Renal cortical epithelial cell (primary cell): Measurements from ENCODE around the gene RPGRIP1. TPM values are rescaled to one million over a fixed set of nuclear protein-coding genes. Genes with fewer than 3 reads are reported as not detected.
A peak's percentile ranks its signal among the peaks of the same experiment; 100 is the strongest.
"Not testable (repeated sequence)": the region's sequence is repeated elsewhere in the genome, so short reads cannot be mapped to it uniquely, and the experiment has no call there.

Experiments used
- DNase-seq: peaks from one replicate; pipeline ENCODE4 v3.0.0-alpha.2; 2011; ENCODE audit warnings: low read depth
- total RNA-seq: library from RNA; depleted of rRNA; stranded (reverse); fragments of >200 nt; gene quantifications from 2 replicates; pipeline ENCODE4 v1.2.3, GENCODE V29; 2014

The RPGRIP1 gene
- total RNA-seq, 1 donor from 2014 or later, result 0.05 TPM

DNA sequence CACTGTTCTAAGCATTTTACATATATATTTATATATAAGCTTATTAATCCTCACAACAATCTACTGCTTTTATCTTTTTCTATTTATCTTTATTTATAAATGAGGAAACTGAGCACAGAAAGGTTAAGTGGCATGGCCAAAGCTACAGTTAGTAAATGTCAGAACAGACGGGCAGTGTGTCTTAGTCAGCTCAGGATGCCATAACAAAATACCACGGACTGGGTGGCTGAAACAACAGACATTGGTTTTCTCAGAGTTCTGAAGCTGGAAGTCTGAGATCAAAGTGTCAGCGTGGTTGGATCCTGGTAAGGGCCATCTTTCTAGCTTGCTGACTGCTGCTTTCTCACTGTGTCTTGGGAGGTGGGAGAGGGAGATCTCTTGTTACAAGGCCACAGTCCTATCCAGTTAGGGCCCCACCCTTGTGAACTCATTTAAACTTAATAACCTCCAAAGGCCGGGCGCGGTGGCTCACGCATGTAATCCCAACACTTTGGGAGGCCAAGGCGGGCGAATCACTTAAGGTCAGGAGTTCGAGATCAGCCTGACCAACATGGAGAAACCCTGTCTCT, 19.8 kb downstream of the RPGRIP1 start:
- no peak for DNase-seq

- no peak for DNase-seq
Observed at GRCh38 chr14:21300892-21301291, 21.0 kb downstream of the RPGRIP1 start.

DNA sequence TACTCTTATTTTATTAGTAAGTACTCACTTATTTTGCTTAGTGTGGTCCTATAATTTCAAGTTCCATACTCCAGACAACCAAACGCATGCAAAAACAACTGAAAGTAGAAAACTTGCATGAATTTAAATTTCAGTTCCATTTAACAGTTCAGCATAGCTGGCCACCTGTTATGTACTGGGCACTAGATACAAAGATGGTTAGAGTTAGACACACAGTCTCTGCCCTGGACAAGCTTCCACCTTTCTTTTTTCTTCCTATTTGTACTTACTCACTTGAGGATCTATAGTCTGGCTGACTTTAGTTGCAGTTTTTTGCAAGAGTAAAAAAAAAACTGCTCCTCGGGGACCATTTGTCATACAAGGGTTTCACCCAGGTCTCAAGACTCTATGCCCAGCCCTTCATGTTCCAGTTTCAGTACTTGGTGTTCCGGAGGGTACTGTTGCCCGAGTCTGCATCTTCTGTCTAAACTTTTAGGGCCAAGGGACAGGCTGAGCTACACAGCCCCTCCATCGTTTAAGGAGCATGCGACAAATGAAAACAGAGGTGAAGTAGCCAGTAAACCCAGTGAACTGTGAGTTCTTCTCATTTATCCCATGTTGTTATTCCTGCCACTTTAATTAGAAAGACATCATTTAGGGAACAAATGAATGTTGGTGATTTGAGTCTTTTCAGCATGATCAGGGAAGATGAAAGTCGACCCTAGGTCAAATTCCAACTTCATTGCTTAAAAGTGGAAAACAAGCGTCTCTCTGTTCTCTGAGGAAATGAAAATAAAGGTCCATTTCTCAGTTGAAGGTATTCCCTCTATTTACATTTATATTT, 22.3 kb downstream of the RPGRIP1 start:
- no peak for DNase-seq

- not testable (repeated sequence) for DNase-seq
Observed at GRCh38 chr14:21302836-21303140, 22.9 kb downstream of the RPGRIP1 start.

GRCh38 chr14:21307637-21308036, 27.8 kb downstream of the RPGRIP1 start:
- peak; percentile 17 for DNase-seq

DNA sequence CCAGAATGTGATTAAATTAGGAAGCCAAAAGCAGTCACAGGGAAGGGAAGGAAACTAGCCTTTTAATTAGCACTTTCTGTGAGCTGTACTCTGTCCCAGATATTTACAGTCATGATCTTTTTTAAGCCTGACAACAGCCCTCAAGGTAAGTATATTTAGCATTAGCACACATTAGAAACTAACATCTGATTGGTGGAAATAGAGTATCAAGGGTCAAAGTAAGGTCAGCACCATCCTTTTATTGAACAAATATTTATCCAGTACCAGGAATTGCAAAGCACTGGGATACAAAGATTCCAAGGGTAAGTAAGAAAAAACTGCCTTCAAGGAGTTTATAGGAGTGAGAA, 28.2 kb downstream of the RPGRIP1 start:
- DNase-seq, result peak; percentile 20

GRCh38 chr14:21308479-21309237, 28.8 kb downstream of the RPGRIP1 start:
- DNase-seq, result peak; percentile 96

GRCh38 chr14:21309238-21309636, 29.4 kb downstream of the RPGRIP1 start:
- DNase-seq, result no peak

GRCh38 chr14:21309956-21310355, 30.1 kb downstream of the RPGRIP1 start:
- DNase-seq, result no peak

- DNase-seq, result no peak
Observed at GRCh38 chr14:21311614-21312013, 31.7 kb downstream of the RPGRIP1 start.

DNA sequence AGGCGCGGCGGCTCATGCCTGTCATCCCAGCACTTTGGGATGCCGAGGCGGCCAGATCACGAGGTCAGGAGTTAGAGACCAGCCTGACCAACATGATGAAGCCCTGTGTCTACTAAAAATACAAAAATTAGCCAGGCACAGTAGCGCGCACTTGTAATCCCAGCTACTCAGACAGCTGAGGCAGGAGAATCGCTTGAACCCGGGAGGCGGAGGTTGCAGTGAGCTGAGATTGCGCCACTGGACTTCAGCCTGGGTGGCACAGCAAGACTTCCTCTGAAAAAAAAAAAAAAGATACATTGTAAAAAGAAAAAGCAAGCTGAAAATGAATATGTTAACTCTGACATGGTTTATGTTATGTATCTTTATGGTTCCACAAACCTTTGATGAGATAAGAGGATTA, 33.6 kb downstream of the RPGRIP1 start:
- DNase-seq, result no peak

DNA sequence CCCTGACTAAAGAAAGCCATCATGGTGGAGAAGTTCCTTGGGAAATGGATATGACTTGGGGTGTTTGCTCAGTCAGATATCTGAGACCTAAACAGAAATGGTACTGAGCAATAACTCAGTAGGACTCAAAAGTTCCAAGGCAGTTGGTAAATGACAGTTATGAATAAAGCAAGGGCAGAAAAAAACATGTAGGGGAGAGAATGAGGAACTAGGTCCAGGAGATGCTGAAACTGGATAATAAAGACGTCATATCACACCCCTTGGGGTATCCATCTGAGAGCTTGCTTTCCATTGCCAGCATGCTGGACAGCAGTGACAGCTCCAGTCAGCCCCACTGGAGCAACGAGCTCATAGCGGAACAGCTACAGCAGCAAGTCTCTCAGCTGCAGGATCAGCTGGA, 37.5 kb downstream of the RPGRIP1 start:
- no peak for DNase-seq

DNA sequence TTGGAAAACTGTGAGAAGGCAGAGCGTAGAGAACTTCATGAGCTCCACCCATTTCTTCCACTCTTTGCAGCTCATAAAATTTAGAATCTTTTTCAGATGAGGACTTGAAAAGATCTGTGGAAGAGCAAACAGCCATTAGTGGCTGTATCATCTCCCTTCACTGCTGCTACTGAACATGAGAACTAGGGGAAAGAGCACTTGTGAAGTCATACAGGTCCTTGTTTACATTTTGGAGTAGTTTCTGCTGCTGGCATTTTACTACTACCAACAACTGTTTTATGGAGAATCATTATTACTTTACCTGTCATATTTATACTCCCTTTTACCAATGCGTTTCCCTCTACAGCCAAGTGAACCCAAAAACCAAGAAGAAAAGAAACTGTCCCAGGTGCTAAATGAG, 41.0 kb downstream of the RPGRIP1 start:
- DNase-seq, result no peak

- no peak for DNase-seq
Observed at GRCh38 chr14:21322716-21323115, 42.8 kb downstream of the RPGRIP1 start.

GRCh38 chr14:21326972-21327371, 47.1 kb downstream of the RPGRIP1 start:
- no peak for DNase-seq

Other genes with a start within 250 kb of the RPGRIP1 start
- gene TPPP2, start 249.9 kb upstream of the RPGRIP1 start, total RNA-seq, result not detected in 2 replicates
- gene RNASE13, start 245.3 kb upstream of the RPGRIP1 start, total RNA-seq, result not detected in 2 replicates
- gene RNASE7, start 237.7 kb upstream of the RPGRIP1 start, total RNA-seq, result not detected in 2 replicates
- not detected in 2 replicates for gene RNASE8, start 222.3 kb upstream of the RPGRIP1 start, total RNA-seq
- gene ARHGEF40, start 209.8 kb upstream of the RPGRIP1 start, total RNA-seq, result 42.0 and 64.4 TPM in 2 replicates
- gene ZNF219, start 181.4 kb upstream of the RPGRIP1 start, total RNA-seq, result 6.6 and 14.9 TPM in 2 replicates
- gene TMEM253, start 179.0 kb upstream of the RPGRIP1 start, total RNA-seq, result 0.10 and 0.35 TPM in 2 replicates
- not detected in 2 replicates for gene OR5AU1, start 124.0 kb upstream of the RPGRIP1 start, total RNA-seq
- 524 and 834 TPM in 2 replicates for gene HNRNPC, start 10.6 kb upstream of the RPGRIP1 start, total RNA-seq
- gene SUPT16H, start 103.9 kb downstream of the RPGRIP1 start, total RNA-seq, result 60.1 and 102 TPM in 2 replicates
- gene CHD8, start 176.0 kb downstream of the RPGRIP1 start, total RNA-seq, result 42.4 and 92.8 TPM in 2 replicates
- 25.2 and 32.1 TPM in 2 replicates for gene RAB2B, start 196.9 kb downstream of the RPGRIP1 start, total RNA-seq
- 25.4 and 59.0 TPM in 2 replicates for gene TOX4, start 197.1 kb downstream of the RPGRIP1 start, total RNA-seq
- 51.3 and 71.9 TPM in 2 replicates for gene METTL3, start 231.3 kb downstream of the RPGRIP1 start, total RNA-seq
- 1.7 and 15.9 TPM in 2 replicates for gene SALL2, start 246.3 kb downstream of the RPGRIP1 start, total RNA-seq